H1 (cell line): ENCODE measurements around the gene ACSL6. TPM values are rescaled to one million over a fixed set of nuclear protein-coding genes. Genes with fewer than 3 reads are reported as not detected.

ENCODE experiments used
- polyA plus RNA-seq, 7 experiments: library from polyadenylated mRNA; depleted of rRNA in 3 of 7; stranded (reverse) in 5 of 7; unstranded in 2 of 7; fragments of >200 nt in 5 of 7; fragments of 200-250 nt in 2 of 7; gene quantifications; 1 replicate in 5 of 7; 2 replicates in 1 of 7; 4 replicates in 1 of 7; pipeline versions ENCODE4 v1.2.1 to v1.2.3, GENCODE V29; 2011 to 2013; ENCODE audit warnings: missing spikeins in 2 of 7, mixed read lengths in 2 of 7
- total RNA-seq: library from RNA; stranded (reverse); fragmentation: NEBNext Ultra II Directional; extraction: Animal tissue kit (Norgen Biotek cat#: 25700); gene quantifications from 2 replicates; pipeline ENCODE4 v1.2.1, GENCODE V29; 2021
- TF ChIP-seq, protein P1 (sequence below): IDR thresholded peaks from 2 replicates; pipeline ENCODE4 v1.6.1; 2011; ENCODE audit warnings: low read length, improper control_type of control experiment

The ACSL6 gene
- total and polyA plus RNA-seq, 2 of the 8 experiments (the other 6 are each of a cell fraction or from before 2014, with no cell fraction given) = 2.3 to 2.4 TPM

DNA sequence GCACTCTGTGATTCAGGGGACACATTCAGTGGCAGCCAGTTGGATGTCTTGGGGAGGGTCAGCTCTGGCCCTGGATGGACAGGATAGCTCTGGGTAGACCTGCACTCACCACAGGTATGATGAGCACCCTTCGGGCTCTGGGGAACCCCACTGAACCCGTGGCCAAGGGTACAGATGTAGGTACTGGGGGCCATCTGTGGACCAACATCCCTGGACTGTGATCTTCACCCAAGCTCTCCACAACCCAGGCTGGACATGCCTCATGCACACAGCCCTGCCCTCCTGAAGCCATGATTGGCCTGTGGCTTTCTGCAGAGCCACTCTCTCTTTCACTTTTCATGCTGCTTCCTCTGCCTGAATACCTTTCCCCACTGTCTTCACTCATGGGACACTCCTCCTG lies 15.6 kb upstream of the ACSL6 start (continued):
- TF ChIP-seq, protein P1, sequence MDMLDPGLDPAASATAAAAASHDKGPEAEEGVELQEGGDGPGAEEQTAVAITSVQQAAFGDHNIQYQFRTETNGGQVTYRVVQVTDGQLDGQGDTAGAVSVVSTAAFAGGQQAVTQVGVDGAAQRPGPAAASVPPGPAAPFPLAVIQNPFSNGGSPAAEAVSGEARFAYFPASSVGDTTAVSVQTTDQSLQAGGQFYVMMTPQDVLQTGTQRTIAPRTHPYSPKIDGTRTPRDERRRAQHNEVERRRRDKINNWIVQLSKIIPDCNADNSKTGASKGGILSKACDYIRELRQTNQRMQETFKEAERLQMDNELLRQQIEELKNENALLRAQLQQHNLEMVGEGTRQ = no peak
